NOMO-1 treated with DMSO at 0.1 percent for 48 hours (cell line): ENCODE data around the gene PITHD1.
"Not testable (repeated sequence)": the region's sequence is repeated elsewhere in the genome, so short reads cannot be mapped to it uniquely, and the experiment has no call there.

Experiments
- DNase-seq: peaks from one replicate; lab custom pipeline; 2025; ENCODE audit not compliant: unreplicated experiment; lab: John Stamatoyannopoulos, UW

The PITHD1 gene

DNA sequence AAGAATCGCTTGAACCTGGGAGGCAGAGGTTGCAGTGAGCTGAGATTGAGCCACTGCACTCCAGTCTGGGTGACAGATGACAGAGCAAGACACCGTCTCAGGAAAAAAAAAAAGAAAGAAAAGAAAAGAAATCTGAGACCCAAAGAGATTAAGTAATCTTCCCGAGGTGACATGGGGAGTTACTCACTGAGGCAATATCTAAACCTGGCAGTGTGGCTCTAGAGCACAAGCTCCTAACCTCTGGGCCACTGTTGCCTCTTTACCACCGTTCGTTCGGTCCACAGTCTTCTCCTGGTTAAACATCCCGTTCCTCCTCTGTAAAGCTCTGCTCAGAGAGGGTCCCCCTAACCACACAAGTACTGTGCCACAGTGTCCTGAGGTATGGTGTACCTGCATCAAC lies 45.5 kb downstream of the PITHD1 start:
- DNase-seq, result no peak

DNA sequence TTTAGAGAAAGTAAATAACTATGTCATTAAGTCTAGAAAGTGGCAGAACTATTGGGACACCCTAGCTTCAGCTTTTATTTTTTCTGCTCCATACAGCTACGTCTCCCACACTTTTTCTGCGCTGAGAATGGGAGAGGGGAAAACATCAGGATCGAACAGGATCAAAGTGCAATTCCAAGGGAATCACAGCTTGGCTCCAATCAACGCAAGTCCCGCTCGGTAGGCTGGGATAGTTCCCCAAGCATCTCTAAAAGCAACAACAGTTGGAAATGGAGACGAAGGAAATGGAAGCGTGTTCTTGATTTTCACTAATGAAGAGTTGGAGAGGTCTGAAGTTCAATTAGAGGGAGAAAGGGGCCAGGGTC lies 46.5 kb downstream of the PITHD1 start:
- no peak for DNase-seq

DNA sequence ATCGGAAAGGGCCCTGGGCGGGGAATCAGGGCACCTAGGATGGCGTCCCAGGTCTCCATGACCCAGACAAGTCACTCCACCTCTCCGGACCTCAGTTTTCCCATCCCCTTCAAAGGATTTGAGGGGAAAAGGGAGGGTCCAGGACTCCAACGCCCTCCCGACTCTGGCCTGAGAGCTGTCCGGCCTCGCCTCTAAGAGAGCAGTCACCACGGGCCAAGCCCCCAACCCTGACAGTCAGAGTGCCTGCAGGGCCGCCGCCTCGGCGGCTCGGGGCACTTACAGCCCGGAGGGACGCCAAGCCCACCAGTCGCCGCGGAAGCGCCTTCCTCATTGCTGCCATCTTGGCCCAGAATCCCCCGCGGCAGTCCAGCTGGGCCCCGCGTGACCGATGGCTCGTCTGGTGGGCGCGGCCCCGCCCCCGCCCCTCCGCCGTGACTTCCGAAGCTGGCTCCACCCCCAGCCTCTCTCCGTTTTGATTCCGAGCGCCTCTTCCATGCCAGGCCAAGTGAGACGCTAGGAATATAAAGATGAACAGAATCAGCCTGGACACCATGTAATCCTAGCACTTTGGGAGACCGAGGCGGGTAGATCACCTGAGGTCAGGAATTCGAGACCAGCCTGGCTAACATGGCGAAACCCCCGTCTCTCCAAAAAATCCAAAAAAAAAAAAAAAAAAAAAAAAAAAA lies 47.0 kb downstream of the PITHD1 start, which contains the start of gene HMGCL:
Gene HMGCL, minus strand, starts transcription at position 354 of the 686 bp plus-strand sequence. Its CDS starts 14 bp downstream, at position 340.
- DNase-seq, result peak; percentile 90

DNA sequence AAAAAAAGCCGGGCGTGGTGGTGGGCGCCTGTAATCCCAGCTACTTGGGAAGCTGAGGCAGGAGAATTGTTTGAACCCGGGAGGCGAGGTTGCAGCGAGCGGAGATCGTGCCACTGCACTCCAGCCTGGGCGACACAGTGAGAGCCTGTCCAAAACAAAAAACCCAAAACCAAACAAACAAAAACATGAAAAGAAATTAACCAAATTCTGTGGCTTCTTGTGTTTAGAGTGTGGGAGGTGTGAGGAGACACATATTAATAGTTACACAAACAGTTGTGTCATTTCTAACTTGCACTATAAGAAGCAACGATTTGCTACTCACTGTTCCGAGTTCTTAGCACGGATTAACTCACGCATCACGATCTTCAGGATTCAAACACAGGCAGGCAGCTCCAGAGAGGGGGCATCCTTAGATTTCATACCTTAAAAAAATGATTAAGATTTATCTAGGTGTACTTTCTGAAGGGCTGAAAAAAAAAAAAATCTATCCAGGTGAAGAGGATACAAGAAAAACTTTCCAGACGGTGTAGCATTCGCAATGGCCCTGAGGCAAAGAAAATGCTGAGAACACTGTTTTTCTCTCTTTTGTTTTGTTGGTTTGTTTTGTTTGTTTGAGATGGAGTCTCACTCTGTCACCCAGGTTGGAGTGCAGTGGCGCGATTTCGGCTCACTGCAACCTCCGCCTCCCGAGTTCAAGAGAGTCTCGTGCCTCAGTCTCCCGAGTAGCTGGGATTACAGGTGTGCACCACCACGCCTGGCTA lies 47.7 kb downstream of the PITHD1 start:
- DNase-seq, result no peak

DNA sequence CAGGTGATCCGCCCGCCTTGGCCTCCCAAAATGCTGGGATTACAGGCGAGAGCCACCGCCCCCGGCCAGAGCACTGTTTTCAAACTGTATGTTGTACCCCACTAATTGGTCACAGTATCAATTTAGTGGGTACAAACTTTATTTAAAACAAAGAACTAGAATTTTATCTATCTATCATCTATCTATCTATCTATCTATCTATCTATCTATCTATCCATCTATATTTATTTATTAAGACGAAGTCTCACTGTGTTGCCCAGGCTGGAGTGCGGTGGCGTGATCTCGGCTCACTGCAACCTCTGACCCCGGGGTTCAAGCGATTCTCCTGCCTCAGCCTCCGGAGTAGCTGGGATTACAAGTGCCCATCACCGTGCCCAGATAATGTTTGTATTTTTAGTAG lies 48.4 kb downstream of the PITHD1 start:
- DNase-seq, result not testable (repeated sequence)

DNA sequence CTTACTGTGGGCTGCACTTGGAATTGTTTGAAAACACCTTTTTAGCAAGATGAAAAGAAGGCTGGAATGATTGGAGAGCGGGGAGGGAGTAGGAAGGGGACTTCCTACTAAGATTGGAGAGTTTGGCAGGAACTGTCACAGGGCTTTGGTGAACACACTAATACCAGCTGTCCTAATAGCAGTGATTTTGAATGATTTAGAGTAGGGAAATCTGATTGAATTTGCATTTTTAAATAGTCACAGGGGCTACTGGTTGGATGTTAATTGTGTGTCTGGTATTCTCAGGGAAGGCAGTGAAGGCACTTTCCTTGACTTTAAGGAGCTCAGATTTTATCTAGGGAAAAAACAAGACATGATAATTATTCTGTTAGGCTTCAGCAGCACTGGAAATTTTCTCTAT lies 49.5 kb downstream of the PITHD1 start:
- no peak for DNase-seq

DNA sequence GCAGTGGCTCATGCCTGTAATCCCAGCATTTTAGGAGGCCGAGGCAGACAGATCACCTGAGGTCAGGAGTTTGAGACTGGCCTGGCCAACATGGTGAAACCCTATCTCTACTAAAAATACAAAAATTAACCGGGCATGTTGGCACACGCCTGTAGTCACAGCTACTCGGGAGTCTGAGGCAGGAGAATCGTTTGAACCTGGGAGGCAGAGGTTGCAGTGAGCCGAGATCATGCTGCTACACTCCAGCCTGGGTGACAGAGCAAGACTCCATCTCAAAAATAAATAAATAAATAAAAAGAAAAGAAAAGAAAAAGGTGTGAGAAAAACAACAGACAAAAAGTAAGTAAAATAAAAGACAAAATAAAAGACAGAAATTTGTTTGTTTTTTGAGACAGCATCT lies 55.9 kb downstream of the PITHD1 start:
- not testable (repeated sequence) for DNase-seq

DNA sequence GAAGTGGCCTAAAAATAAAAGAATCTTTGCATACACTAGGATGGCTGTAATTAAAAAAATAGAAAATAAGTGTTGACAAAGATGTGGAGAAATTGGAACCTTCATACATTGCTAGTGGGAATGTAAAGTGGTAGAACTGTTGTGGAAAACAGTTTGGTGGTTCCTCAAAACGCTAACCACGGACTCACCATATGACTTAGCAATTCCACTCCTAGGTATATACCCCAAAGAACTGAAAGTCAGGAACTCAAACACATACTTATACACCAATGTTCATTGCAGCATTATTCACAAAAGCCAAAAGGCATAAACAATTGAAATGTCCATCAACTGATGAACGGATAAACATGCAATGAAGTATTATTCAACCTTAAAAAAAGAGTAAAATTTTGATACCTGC lies 57.8 kb downstream of the PITHD1 start:
- DNase-seq, result peak; percentile 17
